ENCODE measurements around the gene TRPC1.
"Not testable (repeated sequence)": the region's sequence is repeated elsewhere in the genome, so short reads cannot be mapped to it uniquely, and the experiment has no call there.

The TRPC1 gene

GRCh38 chr3:142723968-142724681, at the start of gene TRPC1:
TSS of gene TRPC1 (plus strand) at chr3:142724034. CDS start at chr3:142724560, 526 bp downstream.
- peak; percentile 89 for DNase-seq

- no peak for DNase-seq
Measured at GRCh38 chr3:142676151-142676550, 47.7 kb upstream of the TRPC1 start.

DNA sequence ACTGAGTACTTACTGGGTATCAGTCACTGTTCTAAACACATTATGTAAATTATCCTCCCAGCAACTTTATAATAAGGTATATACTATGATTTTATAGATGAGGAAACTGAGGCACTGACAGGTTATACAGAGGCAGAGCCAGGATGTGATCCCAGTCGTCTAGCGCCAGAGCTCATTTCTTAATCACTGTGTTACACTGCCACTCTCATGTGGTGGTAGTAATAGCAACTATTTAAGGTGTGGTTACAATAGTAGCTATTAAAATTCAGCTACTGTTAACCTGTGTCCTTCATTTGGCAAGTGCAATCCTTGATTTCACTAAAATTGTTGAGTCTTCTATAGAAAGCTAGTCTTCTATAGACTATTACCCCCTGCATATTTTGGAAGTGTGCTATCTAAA, 43.1 kb upstream of the TRPC1 start:
- DNase-seq, result no peak

GRCh38 chr3:142690613-142691012, 33.2 kb upstream of the TRPC1 start:
- no peak for DNase-seq

GRCh38 chr3:142691527-142691926, 32.3 kb upstream of the TRPC1 start:
- no peak for DNase-seq

GRCh38 chr3:142693136-142693853, 30.5 kb upstream of the TRPC1 start:
- no peak for DNase-seq

- DNase-seq, result no peak
Measured at GRCh38 chr3:142694225-142694624, 29.6 kb upstream of the TRPC1 start.

GRCh38 chr3:142705198-142705597, 18.6 kb upstream of the TRPC1 start:
- DNase-seq, result no peak

- DNase-seq, result no peak
Measured at GRCh38 chr3:142706321-142707127, 17.3 kb upstream of the TRPC1 start.

- DNase-seq, result no peak
Measured at GRCh38 chr3:142709207-142709606, 14.6 kb upstream of the TRPC1 start.

DNA sequence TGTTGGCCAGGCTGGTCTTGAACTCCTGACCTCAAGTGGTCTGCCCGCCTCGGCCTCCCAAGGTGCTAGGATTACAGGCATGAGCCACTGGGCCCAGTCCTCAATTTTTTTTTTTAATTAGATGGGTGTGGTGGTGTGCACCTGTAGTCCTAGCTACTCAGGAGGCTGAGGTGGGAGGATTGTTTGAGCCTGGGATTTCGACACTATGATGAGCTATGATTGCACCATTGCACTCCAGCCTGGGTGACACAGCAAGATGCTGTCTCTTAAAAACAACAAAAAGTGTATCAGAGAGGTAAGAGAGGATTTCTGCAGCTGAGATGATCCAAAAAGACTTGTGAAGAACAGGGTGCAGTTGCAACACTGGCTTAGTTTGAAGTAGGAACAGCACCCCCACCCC, 9.0 kb upstream of the TRPC1 start:
- not testable (repeated sequence) for DNase-seq

DNA sequence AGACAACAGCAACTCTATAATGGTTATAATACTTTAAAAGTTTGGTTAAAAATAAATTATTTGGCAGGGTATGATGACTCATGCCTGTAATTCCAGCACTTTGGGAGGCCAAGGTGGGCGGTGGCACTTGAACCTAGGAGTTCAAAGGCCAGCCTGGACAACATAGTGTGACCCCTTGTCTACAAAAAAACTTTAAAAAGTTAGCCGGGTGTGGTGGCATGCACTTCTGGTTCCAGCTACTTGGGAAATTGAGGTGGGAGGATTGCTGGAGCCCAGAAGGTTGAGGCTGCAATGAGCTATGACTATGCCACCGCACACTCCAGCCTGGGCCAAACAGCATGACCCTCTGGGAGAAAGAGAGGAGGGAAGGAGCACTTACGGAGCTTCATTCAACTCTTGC, 7.7 kb upstream of the TRPC1 start:
- DNase-seq, result no peak

- no peak for DNase-seq
Measured at GRCh38 chr3:142723665-142723967, 218 bp upstream of the TRPC1 start.

- DNase-seq, result no peak
Measured at GRCh38 chr3:142724682-142725356, 985 bp downstream of the TRPC1 start.

DNA sequence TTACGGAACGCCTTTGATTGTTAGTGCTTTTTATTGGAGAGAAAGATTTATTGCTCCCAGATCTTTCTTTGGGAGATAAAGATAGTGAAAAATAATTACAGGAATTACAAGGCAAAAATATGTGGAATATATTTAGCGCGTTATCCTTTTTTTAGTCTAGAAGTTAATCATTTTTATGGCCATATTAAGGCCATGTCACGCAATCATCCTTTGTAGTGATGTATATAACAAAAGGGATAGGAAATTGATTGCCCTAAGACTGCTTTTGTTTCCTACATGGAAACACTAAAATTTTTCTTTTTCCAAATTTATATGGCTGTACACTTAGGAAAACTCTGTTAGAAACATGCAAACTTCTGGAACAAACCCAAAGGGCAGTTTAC, 1.5 kb downstream of the TRPC1 start:
- DNase-seq, result no peak

DNA sequence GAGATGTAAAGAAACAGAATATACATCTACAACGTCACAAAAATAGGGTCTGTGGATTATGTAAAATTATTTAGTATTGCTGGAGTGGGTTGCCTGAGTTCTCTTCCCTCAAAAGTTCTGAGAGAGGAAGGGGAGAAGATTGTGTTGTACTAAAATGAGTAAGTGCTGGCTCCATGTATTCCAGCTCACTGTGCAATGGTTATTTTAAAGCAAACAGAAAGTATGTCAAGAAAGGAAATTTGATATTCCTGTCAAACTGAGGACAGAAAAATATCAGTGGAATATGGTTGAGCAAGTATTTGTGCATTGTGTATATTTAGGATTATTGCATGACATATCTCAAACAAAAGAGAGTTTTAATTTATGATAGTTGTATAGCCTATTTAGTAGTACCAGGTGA, 2.2 kb downstream of the TRPC1 start:
- no peak for DNase-seq

GRCh38 chr3:142732066-142732465, 8.2 kb downstream of the TRPC1 start:
- DNase-seq, result no peak

DNA sequence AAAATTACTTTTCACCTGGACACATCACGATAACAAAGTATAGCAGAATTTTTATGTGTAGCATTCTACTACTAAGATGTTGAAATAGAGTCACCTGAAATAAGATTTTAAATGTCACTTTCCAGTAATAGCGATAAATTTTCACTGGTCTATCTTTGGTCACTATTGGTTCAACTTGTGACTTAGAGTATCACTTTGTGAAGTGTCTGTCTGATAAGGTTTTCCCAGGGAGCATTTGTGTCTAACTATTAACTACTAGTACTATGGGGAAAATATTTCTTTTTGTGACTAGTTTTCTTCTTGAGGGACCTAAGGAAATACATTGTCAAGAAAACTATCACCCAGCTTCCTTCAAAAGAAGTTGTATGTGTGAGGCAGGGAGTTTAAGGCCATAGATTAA, 11.0 kb downstream of the TRPC1 start:
- no peak for DNase-seq

DNA sequence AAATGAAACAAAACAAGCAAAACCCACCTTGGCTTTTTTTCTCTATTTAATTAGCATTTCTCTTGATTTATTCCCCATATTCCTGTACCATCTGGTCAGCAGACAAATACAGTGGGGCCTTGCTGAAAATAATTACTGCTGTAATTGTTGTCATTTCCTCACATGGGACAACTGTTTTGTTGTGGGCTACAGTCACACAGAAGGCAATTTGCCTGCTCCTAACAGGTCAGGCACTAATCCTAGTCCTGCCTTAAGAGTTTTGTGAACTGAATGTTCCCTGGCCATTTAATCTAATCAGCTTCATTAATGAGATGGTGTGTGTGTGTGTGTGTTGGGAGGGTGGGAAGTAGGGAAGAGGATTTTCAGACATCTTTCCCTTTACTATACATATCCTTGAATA, 11.6 kb downstream of the TRPC1 start:
- no peak for DNase-seq

DNA sequence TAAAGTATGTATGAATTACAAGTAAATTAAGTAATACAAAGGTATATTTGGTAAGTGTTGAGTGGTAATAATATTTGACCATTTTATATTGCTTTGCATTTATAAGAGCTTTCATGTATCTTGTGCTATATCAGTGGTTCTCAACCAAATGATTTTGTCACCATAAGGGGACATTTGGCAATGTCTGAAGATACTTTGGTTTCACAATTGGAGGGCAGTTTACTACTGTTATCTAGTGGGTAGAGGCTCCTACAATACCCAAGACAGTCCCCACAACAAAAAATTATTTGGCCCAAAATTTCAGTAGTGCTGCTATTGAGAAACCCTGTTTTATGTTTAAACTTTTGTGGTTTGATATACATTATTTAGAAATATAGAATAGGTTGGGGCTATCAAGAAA, 14.6 kb downstream of the TRPC1 start:
- no peak for DNase-seq

DNA sequence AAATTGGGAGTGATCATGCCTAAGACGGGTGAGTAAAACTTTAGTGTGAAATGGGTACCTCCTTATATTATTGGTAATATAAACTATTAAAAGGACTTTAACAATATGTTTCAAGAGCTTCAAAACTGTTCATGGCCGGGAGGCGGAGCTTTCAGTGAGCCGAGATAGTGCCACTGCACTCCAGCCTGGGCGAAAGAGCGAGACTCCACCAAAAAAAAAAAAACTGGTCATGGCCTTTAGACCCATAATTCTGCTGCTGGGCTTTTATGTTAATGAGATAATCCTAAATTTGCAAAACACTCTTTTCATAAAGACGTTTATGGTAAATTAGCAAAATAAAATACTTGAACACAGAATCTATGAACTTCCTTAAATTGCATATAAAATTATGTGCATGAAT, 22.8 kb downstream of the TRPC1 start:
- DNase-seq, result no peak

- not testable (repeated sequence) for DNase-seq
Measured at GRCh38 chr3:142750531-142750930, 26.7 kb downstream of the TRPC1 start.

- DNase-seq, result not testable (repeated sequence)
Measured at GRCh38 chr3:142752605-142753004, 28.8 kb downstream of the TRPC1 start.

All from CD4-positive, alpha-beta T cell treated with Interleukin-17A for 1 hour (primary cell).